Mesendoderm (in vitro differentiated cells): ENCODE data around the gene COL4A2.

Experiments
- DNase-seq: peaks from one replicate; pipeline ENCODE4 v3.0.0; 2013
- H2AK5ac ChIP-seq: 2 replicates; pipeline ENCODE4 v1.6.1; 2013; ENCODE audit warnings: low read length, inconsistent platforms
- H2BK120ac ChIP-seq: 2 replicates; pipeline ENCODE4 v1.6.1; 2013; ENCODE audit warnings: low read depth, mild to moderate bottlenecking, low read length, moderate library complexity, mixed read lengths
- H2BK15ac ChIP-seq: replicated peaks from 2 replicates; pipeline ENCODE4 v1.6.1; 2013; ENCODE audit warnings: low read depth, mild to moderate bottlenecking, moderate library complexity
- H2BK5ac ChIP-seq: 2 replicates; pipeline ENCODE4 v1.6.1; 2013; ENCODE audit warnings: low read length, inconsistent platforms
- H3K18ac ChIP-seq: 2 replicates; pipeline ENCODE4 v1.6.1; 2013; ENCODE audit warnings: mild to moderate bottlenecking, low read length, mixed read lengths
- H3K23ac ChIP-seq: one replicate; pipeline ENCODE4 v1.6.1; 2013; ENCODE audit warnings: low read length
- H3K27ac ChIP-seq: 2 replicates; pipeline ENCODE4 v1.5.1; 2013; ENCODE audit warnings: low read depth, mild to moderate bottlenecking, inconsistent platforms, low read length, moderate library complexity
- H3K27me3 ChIP-seq: 2 replicates; pipeline ENCODE4 v1.6.1; 2013; ENCODE audit warnings: low read length, control low read depth, mild to moderate bottlenecking, inconsistent platforms; ENCODE audit not compliant: insufficient read depth, poor library complexity
- H3K36me3 ChIP-seq: 2 replicates; pipeline ENCODE4 v1.6.1; 2013; ENCODE audit warnings: low read length, inconsistent platforms; ENCODE audit not compliant: control insufficient read depth, insufficient read depth
- H3K4ac ChIP-seq: one replicate; pipeline ENCODE4 v1.6.1; 2013; ENCODE audit warnings: low read depth, mild to moderate bottlenecking, low read length, moderate library complexity
- H3K4me1 ChIP-seq: 2 replicates; pipeline ENCODE4 v1.6.1; 2013; ENCODE audit warnings: low read depth, low read length, inconsistent platforms; ENCODE audit not compliant: control insufficient read depth
- H3K4me2 ChIP-seq: 2 replicates; pipeline ENCODE4 v1.6.1; 2013; ENCODE audit warnings: low read length
- H3K4me3 ChIP-seq: 2 replicates; pipeline ENCODE4 v1.5.1; 2013; ENCODE audit warnings: mild to moderate bottlenecking, low read length
- H3K56ac ChIP-seq: one replicate; pipeline ENCODE4 v1.6.1; 2013; ENCODE audit warnings: low read length
- H3K79me1 ChIP-seq: 2 replicates; pipeline ENCODE4 v1.6.1; 2013; ENCODE audit warnings: low read length, inconsistent platforms
- H3K79me2 ChIP-seq: 2 replicates; pipeline ENCODE4 v1.6.1; 2013; ENCODE audit warnings: mild to moderate bottlenecking, low read length; ENCODE audit not compliant: control insufficient read depth, insufficient read depth
- H3K9ac ChIP-seq: 2 replicates; pipeline ENCODE4 v1.6.1; 2013; ENCODE audit warnings: low read length, inconsistent platforms
- H4K5ac ChIP-seq: one replicate; pipeline ENCODE4 v1.6.1; 2013; ENCODE audit warnings: low read length
- H4K8ac ChIP-seq: one replicate; pipeline ENCODE4 v1.6.1; 2013; ENCODE audit warnings: low read depth, mild to moderate bottlenecking, control low read depth, low read length, moderate library complexity
- WGBS: extraction: QIAGEN DNeasy Blood & Tissue Kit; methylation state at CpG from one replicate; pipeline ENCODE4 v1.1.7; 2013; ENCODE audit warnings: low lambda C conversion rate, missing lambda C conversion rate; ENCODE audit not compliant: insufficient coverage; ENCODE audit errors: extremely low coverage; 5-methylcytosine and 5-hydroxymethylcytosine counted together

Gene COL4A2

DNA sequence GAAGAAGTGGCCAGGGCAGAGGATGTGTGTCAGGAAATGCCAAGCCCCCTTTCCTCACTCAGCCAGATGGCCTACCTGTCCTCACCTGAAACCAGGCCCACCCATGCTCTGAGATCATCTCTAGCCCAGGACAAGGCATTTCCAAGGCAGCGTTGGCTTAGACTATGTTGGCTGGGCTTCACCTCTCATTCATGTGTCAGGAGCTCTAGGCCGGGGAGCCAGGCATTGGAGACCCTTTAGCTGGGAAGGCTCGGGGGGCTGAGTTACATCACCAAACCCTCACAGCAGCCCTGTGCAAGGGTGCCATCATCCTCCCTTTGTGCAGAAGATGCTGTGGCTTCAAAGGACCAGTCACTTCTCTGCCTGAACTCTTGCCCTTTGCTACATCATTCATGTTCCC is 40.0 kb downstream of the COL4A2 start:
- Histone ChIP-seq H3K4ac (no peak overlapping the region), H3K27me3 (no peaks in the 10 kb centered on the region), H3K4me2 (no peak overlapping the region), H3K27ac (no peak overlapping the region), H4K5ac (no peak overlapping the region), H3K56ac (no peak overlapping the region), H3K23ac (no peak overlapping the region), H3K79me1 (peaks cover 7% of the 10 kb centered on the region), H4K8ac (no peak overlapping the region), H2BK120ac (no peak overlapping the region), H3K4me3 (no peak overlapping the region), H2BK5ac (no peak overlapping the region), H3K79me2 (peaks cover 2% of the 10 kb centered on the region), H3K9ac (no peak overlapping the region), H2BK15ac (no peak overlapping the region), H3K36me3 (no peaks in the 10 kb centered on the region), H2AK5ac (no peak overlapping the region), H3K4me1 (no peaks in the 10 kb centered on the region), H3K18ac (no peak overlapping the region)
- DNase-seq, result no peak
- no CpG with 5 or more reads among the region's 3 CpGs for WGBS

DNA sequence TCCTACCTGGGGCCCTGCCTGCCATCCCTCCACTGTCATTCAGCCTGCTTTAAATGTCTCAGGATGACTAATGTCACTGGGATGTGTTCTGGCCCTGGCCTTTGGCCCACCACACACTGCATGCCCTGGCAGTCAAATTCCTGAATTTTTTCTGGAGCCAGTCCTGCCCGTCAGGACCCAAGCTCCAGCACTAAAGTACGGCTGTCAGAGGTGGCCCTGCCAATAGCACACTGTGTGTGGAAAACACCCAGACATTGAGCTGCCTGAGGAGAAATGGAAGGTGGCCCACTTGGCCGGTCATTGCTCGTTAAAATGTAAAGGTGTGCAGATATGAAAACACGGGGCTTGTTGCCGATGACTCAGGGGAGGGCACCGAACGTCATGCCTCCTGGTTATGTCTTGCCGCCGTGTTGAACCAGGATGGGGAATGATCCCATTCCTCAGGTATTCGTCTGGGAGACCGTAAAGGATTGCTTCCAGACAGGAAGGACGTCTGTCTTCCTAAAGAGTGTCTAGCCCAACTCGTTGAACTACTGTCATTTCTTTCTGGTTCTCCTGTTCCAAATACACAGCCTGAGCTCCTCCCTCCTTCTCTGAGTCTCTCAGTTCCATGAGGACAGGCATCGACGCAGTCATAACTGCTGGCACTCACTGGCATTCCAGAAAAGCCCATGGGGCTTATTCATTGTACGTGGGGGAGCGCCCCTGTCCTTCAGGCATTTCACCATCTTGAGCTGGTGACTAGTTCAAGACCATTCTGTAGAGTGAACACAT is 40.6 kb downstream of the COL4A2 start:
- no peak overlapping the region for H3K27ac ChIP-seq
- no peak overlapping the region for H4K8ac ChIP-seq
- no peak overlapping the region for H3K23ac ChIP-seq
- peak; percentile 79 for DNase-seq
- H3K56ac ChIP-seq, result no peak overlapping the region
- H4K5ac ChIP-seq, result no peak overlapping the region
- peaks cover 3% of the 10 kb centered on the region for H3K79me1 ChIP-seq
- H3K18ac ChIP-seq, result no peak overlapping the region
- no peak overlapping the region for H2BK5ac ChIP-seq
- H3K27me3 ChIP-seq, result no peaks in the 10 kb centered on the region
- H2AK5ac ChIP-seq, result no peak overlapping the region
- no peaks in the 10 kb centered on the region for H3K4me1 ChIP-seq
- H2BK120ac ChIP-seq, result no peak overlapping the region
- H3K4ac ChIP-seq, result no peak overlapping the region
- H3K9ac ChIP-seq, result no peak overlapping the region
- WGBS, result no CpG with 5 or more reads among the region's 18 CpGs
- H3K79me2 ChIP-seq, result peaks cover 2% of the 10 kb centered on the region
- no peak overlapping the region for H2BK15ac ChIP-seq
- H3K4me2 ChIP-seq, result no peak overlapping the region
- no peaks in the 10 kb centered on the region for H3K36me3 ChIP-seq
- no peak overlapping the region for H3K4me3 ChIP-seq

DNA sequence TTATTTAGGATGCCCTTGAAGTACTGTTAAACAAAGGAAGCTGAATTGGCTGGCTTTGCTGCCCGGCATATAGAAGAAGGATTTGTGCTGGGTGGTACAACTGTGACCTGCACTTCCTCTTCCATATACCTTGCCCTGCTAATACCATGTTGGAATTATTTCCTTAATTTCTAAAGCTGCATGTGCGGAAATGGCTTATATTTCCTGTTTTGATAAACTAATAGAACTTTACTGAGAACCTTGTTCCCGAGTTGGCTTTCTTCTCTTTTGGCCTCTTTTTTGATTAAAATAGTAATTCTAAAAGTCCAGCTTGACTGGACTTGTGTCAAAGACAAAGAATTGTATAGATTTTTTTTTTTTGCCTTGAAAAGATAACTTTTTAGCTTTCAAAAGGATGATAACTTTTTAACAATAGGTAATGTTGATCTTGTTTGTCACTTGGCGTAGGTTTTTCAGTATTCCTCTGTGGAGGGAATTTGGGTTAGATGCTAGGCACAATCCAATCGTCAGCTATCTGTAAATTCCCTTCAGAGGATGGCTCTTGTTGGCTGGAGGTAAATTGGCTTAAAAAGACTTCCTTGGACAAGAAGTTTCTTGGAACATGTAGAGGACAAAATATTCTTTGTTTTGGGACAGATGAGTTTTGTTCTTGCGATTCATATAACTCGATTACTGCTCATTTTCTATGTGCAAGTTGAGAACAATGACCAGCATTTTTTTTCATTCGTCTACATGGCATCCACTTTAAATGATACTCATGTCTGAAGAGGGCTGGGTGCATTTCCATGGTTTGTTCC is 41.4 kb downstream of the COL4A2 start:
- Histone ChIP-seq H3K27ac (no peak overlapping the region), H4K5ac (no peak overlapping the region), H4K8ac (no peak overlapping the region), H3K4ac (no peak overlapping the region), H3K18ac (no peak overlapping the region), H3K27me3 (no peaks in the 10 kb centered on the region), H2BK120ac (no peak overlapping the region), H3K4me1 (no peaks in the 10 kb centered on the region), H3K4me2 (no peak overlapping the region), H3K4me3 (no peak overlapping the region), H3K56ac (no peak overlapping the region), H3K36me3 (no peaks in the 10 kb centered on the region), H3K9ac (no peak overlapping the region), H3K23ac (no peak overlapping the region), H2AK5ac (no peak overlapping the region), H2BK5ac (no peak overlapping the region), H3K79me1 (peaks cover under 1% of the 10 kb centered on the region), H3K79me2 (no peaks in the 10 kb centered on the region), H2BK15ac (no peak overlapping the region)
- no peak for DNase-seq
- no CpG with 5 or more reads among the region's 8 CpGs for WGBS

DNA sequence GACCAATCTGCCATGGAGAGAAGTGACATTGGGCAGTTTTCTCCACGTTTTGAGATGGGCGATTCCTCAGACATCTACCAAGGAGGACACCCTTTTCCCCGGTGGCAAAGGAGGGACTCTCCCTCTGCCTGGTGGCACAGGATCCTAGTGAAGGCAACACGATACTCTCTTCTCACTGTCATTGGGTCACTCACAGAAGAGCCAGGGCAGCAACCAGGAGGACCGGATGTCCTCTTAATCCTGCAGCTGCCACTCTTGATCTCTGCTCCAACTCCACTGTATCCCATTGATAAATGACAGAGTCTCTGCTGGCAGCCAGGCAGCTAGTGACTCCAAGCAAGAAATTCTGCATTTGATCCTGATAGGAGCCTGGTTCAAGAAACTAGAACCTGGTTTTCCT is 42.2 kb downstream of the COL4A2 start:
- H4K8ac ChIP-seq, result no peak overlapping the region
- no peaks in the 10 kb centered on the region for H3K27me3 ChIP-seq
- H3K79me2 ChIP-seq, result no peaks in the 10 kb centered on the region
- H3K4me1 ChIP-seq, result no peaks in the 10 kb centered on the region
- H3K27ac ChIP-seq, result no peak overlapping the region
- H3K79me1 ChIP-seq, result peaks cover 2% of the 10 kb centered on the region
- H2AK5ac ChIP-seq, result no peak overlapping the region
- H3K4ac ChIP-seq, result no peak overlapping the region
- no peak overlapping the region for H2BK15ac ChIP-seq
- H3K56ac ChIP-seq, result no peak overlapping the region
- no peak overlapping the region for H3K4me2 ChIP-seq
- H3K36me3 ChIP-seq, result no peaks in the 10 kb centered on the region
- H2BK5ac ChIP-seq, result no peak overlapping the region
- DNase-seq, result no peak
- no CpG with 5 or more reads among the region's 5 CpGs for WGBS
- H2BK120ac ChIP-seq, result no peak overlapping the region
- no peak overlapping the region for H3K9ac ChIP-seq
- no peak overlapping the region for H3K4me3 ChIP-seq
- H3K23ac ChIP-seq, result no peak overlapping the region
- no peak overlapping the region for H3K18ac ChIP-seq
- no peak overlapping the region for H4K5ac ChIP-seq

DNA sequence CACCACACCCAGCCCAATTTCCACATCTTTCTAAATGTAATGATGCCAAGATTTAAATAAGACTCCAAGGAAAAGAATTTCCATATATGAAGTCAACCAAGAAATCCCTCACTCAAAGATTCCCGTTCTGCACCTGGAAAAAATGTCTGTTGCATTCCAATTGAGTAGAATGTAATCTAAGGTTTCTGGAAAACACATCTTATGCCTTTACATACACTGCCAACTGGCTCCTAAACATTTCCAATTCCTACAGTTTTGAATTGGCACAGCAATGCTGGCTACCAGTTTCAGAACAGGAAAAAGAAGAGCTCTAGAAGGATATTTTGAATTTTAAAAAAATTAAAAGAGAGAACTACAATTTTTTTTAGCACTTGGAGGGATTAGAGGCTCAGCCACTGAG is 43.0 kb downstream of the COL4A2 start:
- H3K27me3 ChIP-seq, result no peaks in the 10 kb centered on the region
- H3K23ac ChIP-seq, result no peak overlapping the region
- no peak overlapping the region for H2AK5ac ChIP-seq
- H3K4ac ChIP-seq, result no peak overlapping the region
- no peak overlapping the region for H3K9ac ChIP-seq
- H3K18ac ChIP-seq, result no peak overlapping the region
- WGBS, result no CpG with 5 or more reads among the region's 1 CpG
- H3K4me1 ChIP-seq, result no peaks in the 10 kb centered on the region
- H4K5ac ChIP-seq, result no peak overlapping the region
- H3K27ac ChIP-seq, result no peak overlapping the region
- no peak overlapping the region for H3K4me2 ChIP-seq
- H2BK120ac ChIP-seq, result no peak overlapping the region
- H2BK5ac ChIP-seq, result no peak overlapping the region
- H3K79me1 ChIP-seq, result peaks cover 4% of the 10 kb centered on the region
- H4K8ac ChIP-seq, result no peak overlapping the region
- H3K79me2 ChIP-seq, result no peaks in the 10 kb centered on the region
- no peaks in the 10 kb centered on the region for H3K36me3 ChIP-seq
- no peak for DNase-seq
- H3K4me3 ChIP-seq, result no peak overlapping the region
- no peak overlapping the region for H2BK15ac ChIP-seq
- H3K56ac ChIP-seq, result no peak overlapping the region
